GM12878 (cell line): ENCODE results near the gene KIAA1671. TPM values are rescaled to one million over a fixed set of nuclear protein-coding genes. Genes with fewer than 3 reads are reported as not detected.

Experiments
- ATAC-seq: fragments of 200-7000 bp; cut with Tn5 transposase; 3 replicates; pipeline ENCODE4 v1.9.1; 2020; ENCODE audit warnings: mild to moderate bottlenecking, moderate library complexity
- BruUV-seq: library from RNA; stranded (reverse); fragments of 400-500 nt; replicated peaks from 2 replicates; lab custom pipeline; 2021; lab: Mats Ljungman, UMichigan
- CTCF ChIA-PET: fragments of 300-600 bp; sonication (Branson Sonifier 250); formaldehyde crosslinking; extraction: SDS; loops from one replicate; lab custom pipeline; 2021; ENCODE audit warnings: inconsistent platforms; lab: Yijun Ruan, JAX
- POLR2A ChIA-PET: fragments of 350-600 bp; formaldehyde crosslinking; extraction: SDS; loops from one replicate; lab custom pipeline; 2021; ENCODE audit warnings: inconsistent platforms; lab: Charles Lee
- RAD21 ChIA-PET: fragments of 300-600 bp; sonication (Branson Sonifier 250); formaldehyde crosslinking; loops from one replicate; lab custom pipeline; 2023; ENCODE audit warnings: antibody characterized with exemption; ENCODE audit not compliant: unreplicated experiment; lab: Charles Lee
- SMC1A ChIA-PET: fragments of 300-600 bp; sonication (Branson Sonifier 250); formaldehyde crosslinking; loops from one replicate; lab custom pipeline; 2023; ENCODE audit not compliant: unreplicated experiment, uncharacterized antibody; lab: Charles Lee
- DNase-seq: peaks from one replicate; pipeline ENCODE4 v3.0.0-alpha.2; 2011; ENCODE audit warnings: low read depth, low spot score
- FAIRE-seq: peaks from 3 replicates; lab custom pipeline; 2011; peaks lifted over from hg19 to GRCh38; lab: Jason Lieb, UNC
- H2AFZ ChIP-seq: 2 replicates; pipeline ENCODE4 v1.6.0; 2011; ENCODE audit warnings: low read depth, low read length, control low read depth; ENCODE audit not compliant: control insufficient read depth
- H3K27ac ChIP-seq: 2 replicates; pipeline ENCODE4 v1.5.1; 2011; ENCODE audit warnings: control low read depth; ENCODE audit not compliant: control insufficient read depth, insufficient read depth
- H3K27me3 ChIP-seq, 2 experiments: replicated peaks in 1 of 2; 2 replicates each; pipeline versions ENCODE4 v1.6.0 to v1.6.1; 2011; ENCODE audit warnings: low read length in 1 of 2; ENCODE audit not compliant: control insufficient read depth in 2 of 2, insufficient read depth in 2 of 2
- H3K36me3 ChIP-seq, 2 experiments: 2 replicates each; pipeline ENCODE4 v1.5.1; 2011; ENCODE audit warnings: low read length in 1 of 2; ENCODE audit not compliant: control insufficient read depth in 2 of 2, insufficient read depth in 2 of 2
- H3K4me1 ChIP-seq: 2 replicates; pipeline ENCODE4 v1.6.1; 2011; ENCODE audit warnings: mild to moderate bottlenecking, low read length, moderate library complexity, mixed read lengths; ENCODE audit not compliant: control insufficient read depth, insufficient read depth
- H3K4me2 ChIP-seq: 2 replicates; pipeline ENCODE4 v1.6.0; 2011; ENCODE audit warnings: control low read depth; ENCODE audit not compliant: control insufficient read depth, insufficient read depth
- H3K4me3 ChIP-seq: fragments of 200-600 bp; sonication (generic); 2 replicates; pipeline ENCODE4 v1.5.1; 2016
- H3K79me2 ChIP-seq: 2 replicates; pipeline ENCODE4 v1.6.0; 2011; ENCODE audit warnings: low read length; ENCODE audit not compliant: control insufficient read depth, insufficient read depth
- H3K9ac ChIP-seq: 2 replicates; pipeline ENCODE4 v1.8.0; 2011; ENCODE audit warnings: low read length, control low read depth, mixed read lengths; ENCODE audit not compliant: control insufficient read depth, insufficient read depth
- H3K9me3 ChIP-seq: replicated peaks from 3 replicates; pipeline ENCODE4 v1.5.1; 2011; ENCODE audit warnings: mild to moderate bottlenecking, low read length; ENCODE audit not compliant: control insufficient read depth, insufficient read depth
- H4K20me1 ChIP-seq: 2 replicates; pipeline ENCODE4 v1.6.0; 2011; ENCODE audit not compliant: control insufficient read depth, insufficient read depth
- ATF3 ChIP-seq: IDR thresholded peaks from 2 replicates; pipeline ENCODE4 v1.6.1; 2011; ENCODE audit warnings: low read depth, mild to moderate bottlenecking, low read length, moderate library complexity, borderline replicate concordance; ENCODE audit errors: extremely low read depth
- GABPA ChIP-seq: IDR thresholded peaks from 2 replicates; pipeline ENCODE4 v1.6.1; 2014; ENCODE audit warnings: antibody characterized with exemption, low read depth, mild to moderate bottlenecking, inconsistent platforms
- POU2F2 ChIP-seq: IDR thresholded peaks from 3 replicates; pipeline ENCODE4 v1.6.1; 2011; ENCODE audit warnings: low read depth, mild to moderate bottlenecking, low read length, borderline replicate concordance
- RCOR1 ChIP-seq: conservative IDR thresholded peaks from 2 replicates; pipeline ENCODE4 v1.6.1; 2012; ENCODE audit warnings: low read depth, low read length, improper control_type of control experiment
- SPI1 ChIP-seq: IDR thresholded peaks from 2 replicates; pipeline ENCODE4 v1.6.1; 2011; ENCODE audit warnings: low read depth, mild to moderate bottlenecking, low read length, moderate library complexity, borderline replicate concordance; ENCODE audit not compliant: insufficient read depth
- ZZZ3 ChIP-seq: IDR thresholded peaks from 2 replicates; pipeline ENCODE4 v1.6.1; 2011; ENCODE audit warnings: low read depth; ENCODE audit not compliant: control insufficient read depth, insufficient read length
- WGBS: methylation state at CpG from one replicate; pipeline ENCODE4 v1.1.6; 2016; ENCODE audit warnings: low lambda C conversion rate; ENCODE audit not compliant: insufficient replicate concordance, insufficient coverage; ENCODE audit errors: missing lambda C conversion rate; 5-methylcytosine and 5-hydroxymethylcytosine counted together
- in situ Hi-C: fragments of 300-500 bp; cut with MboI; formaldehyde crosslinking; loops from 9 replicates; pipeline ENCODE4 v1.14.3; 2018; ENCODE audit warnings: mixed read lengths
- intact Hi-C: fragments of 100-400 bp; cut with micrococcal nuclease; formaldehyde crosslinking; loops from one replicate; pipeline ENCODE4 v1.14.2; 2022; ENCODE audit not compliant: unreplicated experiment
- polyA plus RNA-seq, 11 experiments: library from polyadenylated mRNA; depleted of rRNA in 4 of 11; unstranded in 6 of 11; stranded (reverse) in 5 of 11; fragments of >200 nt; fragmentation: Nextera tagmentation in 4 of 11; fragmentation: Illumina TruSeq in 1 of 11; extraction: Ambion mirVana in 4 of 11; extraction: Trizol in 1 of 11; gene quantifications; 1 replicate in 1 of 11; 2 replicates in 10 of 11; pipeline versions ENCODE4 v1.2.1 to v1.2.3, GENCODE V29; 2011 to 2016; ENCODE audit warnings: inconsistent platforms in 2 of 11, missing spikeins in 2 of 11, low read depth in 1 of 11
- total RNA-seq, 4 experiments: library from RNA; depleted of rRNA in 3 of 4; stranded (reverse); fragments of >200 nt in 3 of 4; fragmentation: Illumina TruSeq in 1 of 4; extraction: Trizol in 1 of 4; gene quantifications; 2 replicates each; pipeline versions ENCODE4 v1.2.1 to v1.2.3, GENCODE V29; 2013 to 2021
- TF ChIP-seq, protein P1 (sequence below): IDR thresholded peaks from 2 replicates; pipeline ENCODE4 v1.6.1; 2012; ENCODE audit warnings: low read depth, low read length, improper control_type of control experiment
- TF ChIP-seq, protein P2 (sequence below): fragments of 450-650 bp; IDR thresholded peaks from 2 replicates; pipeline ENCODE4 v1.6.1; 2014; ENCODE audit warnings: mild to moderate bottlenecking

Gene KIAA1671
- total and polyA plus RNA-seq, 10 of the 15 experiments (the other 5 are each of a cell fraction or from before 2014, with no cell fraction given): 0.05 to 2.7 (median 0.33) TPM

GRCh38 chr22:25216230-25216629 is 263.7 kb downstream of the KIAA1671 start:
- RAD21 ChIA-PET: no interaction called here
- POLR2A ChIA-PET: no interaction called here
- DNase-seq (no peak), FAIRE-seq (no peak), ATAC-seq (no peak)
- CTCF ChIA-PET: no interaction called here
- SMC1A ChIA-PET: no interaction called here
- 47% methylated on average over 2 of the region's 2 CpGs for WGBS
- no TSS peak for BruUV-seq
- H3K27ac ChIP-seq: no peak overlapping the region
- H4K20me1 ChIP-seq: no peaks in the 10 kb centered on the region; the same call in 1 of the 2 replicates
- no peak overlapping the region for H3K4me2 ChIP-seq
- intact Hi-C loops (no loop called here), in situ Hi-C loops (no loop called here)
- H3K36me3 ChIP-seq: no peaks in the 10 kb centered on the region
- no peaks in the 10 kb centered on the region; the same call in 2 of the 3 replicates for H3K9me3 ChIP-seq
- H3K79me2 ChIP-seq: no peaks in the 10 kb centered on the region
- no peaks in the 10 kb centered on the region for H3K4me1 ChIP-seq
- H3K9ac ChIP-seq: no peak overlapping the region
- no peaks in the 10 kb centered on the region for H3K27me3 ChIP-seq
- TF ChIP-seq, protein P1, sequence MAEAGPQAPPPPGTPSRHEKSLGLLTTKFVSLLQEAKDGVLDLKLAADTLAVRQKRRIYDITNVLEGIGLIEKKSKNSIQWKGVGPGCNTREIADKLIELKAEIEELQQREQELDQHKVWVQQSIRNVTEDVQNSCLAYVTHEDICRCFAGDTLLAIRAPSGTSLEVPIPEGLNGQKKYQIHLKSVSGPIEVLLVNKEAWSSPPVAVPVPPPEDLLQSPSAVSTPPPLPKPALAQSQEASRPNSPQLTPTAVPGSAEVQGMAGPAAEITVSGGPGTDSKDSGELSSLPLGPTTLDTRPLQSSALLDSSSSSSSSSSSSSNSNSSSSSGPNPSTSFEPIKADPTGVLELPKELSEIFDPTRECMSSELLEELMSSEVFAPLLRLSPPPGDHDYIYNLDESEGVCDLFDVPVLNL: no peak
- TF ChIP-seq, protein P2, sequence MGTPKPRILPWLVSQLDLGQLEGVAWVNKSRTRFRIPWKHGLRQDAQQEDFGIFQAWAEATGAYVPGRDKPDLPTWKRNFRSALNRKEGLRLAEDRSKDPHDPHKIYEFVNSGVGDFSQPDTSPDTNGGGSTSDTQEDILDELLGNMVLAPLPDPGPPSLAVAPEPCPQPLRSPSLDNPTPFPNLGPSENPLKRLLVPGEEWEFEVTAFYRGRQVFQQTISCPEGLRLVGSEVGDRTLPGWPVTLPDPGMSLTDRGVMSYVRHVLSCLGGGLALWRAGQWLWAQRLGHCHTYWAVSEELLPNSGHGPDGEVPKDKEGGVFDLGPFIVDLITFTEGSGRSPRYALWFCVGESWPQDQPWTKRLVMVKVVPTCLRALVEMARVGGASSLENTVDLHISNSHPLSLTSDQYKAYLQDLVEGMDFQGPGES: no peak
- no peak for TF ChIP-seq ATF3
- no peak for TF ChIP-seq SPI1
- no peak for TF ChIP-seq RCOR1
- TF ChIP-seq ZZZ3: no peak
- no peak for TF ChIP-seq GABPA
- no peak for TF ChIP-seq POU2F2
- H3K4me3 ChIP-seq: no peak overlapping the region
- H2AFZ ChIP-seq: no peak overlapping the region
